GM19455 (cell line): ENCODE results near the gene CSHL1.
"Not testable (repeated sequence)": the region's sequence is repeated elsewhere in the genome, so short reads cannot be mapped to it uniquely, and the experiment has no call there.

ENCODE experiments used
- ATAC-seq: cut with Tn5 transposase; IDR thresholded peaks from one replicate; pipeline ENCODE4 v1.9.1; 2021; ENCODE audit not compliant: unreplicated experiment

CSHL1 gene

DNA sequence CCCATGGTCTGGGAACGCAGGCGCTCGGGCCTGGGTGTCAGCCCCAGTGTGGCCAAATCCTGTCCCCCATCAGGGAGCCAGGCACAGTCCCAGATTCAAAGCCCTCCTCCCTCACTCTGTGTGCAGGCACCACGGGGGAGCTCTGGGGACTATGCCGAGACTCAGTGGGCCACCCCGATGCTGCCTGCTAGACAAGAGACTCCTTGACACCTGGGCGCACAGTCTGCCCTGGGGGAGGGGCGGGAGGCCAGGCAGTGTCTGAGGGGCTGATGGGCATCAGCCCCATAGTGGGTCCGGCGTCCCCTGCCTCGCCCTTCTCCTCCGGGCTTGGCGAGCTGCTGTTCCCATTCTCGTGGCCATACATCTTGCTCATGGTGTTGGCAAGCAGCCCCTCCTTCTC is 29.5 kb upstream of the CSHL1 start:
- no peak for ATAC-seq

DNA sequence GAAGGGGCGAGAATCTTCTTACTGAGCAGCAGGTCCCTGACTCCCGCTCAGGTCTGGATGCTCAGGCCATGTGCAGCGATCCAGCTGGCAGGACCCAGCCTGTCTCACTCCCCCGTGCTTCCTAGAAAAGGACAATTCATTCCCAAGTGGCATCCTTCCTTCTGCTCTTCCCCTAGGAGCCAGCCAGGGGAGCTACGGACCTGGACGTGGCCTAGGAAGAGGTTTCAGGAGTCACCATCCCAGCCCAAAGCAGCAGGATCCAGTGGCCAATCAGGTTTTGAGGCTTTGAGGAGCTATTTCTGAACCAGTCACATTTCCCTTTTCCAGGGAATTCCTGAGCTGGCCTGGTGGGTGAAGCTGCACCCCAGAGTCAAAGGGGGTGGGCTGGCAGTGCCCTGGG is 28.8 kb upstream of the CSHL1 start:
- no peak for ATAC-seq

DNA sequence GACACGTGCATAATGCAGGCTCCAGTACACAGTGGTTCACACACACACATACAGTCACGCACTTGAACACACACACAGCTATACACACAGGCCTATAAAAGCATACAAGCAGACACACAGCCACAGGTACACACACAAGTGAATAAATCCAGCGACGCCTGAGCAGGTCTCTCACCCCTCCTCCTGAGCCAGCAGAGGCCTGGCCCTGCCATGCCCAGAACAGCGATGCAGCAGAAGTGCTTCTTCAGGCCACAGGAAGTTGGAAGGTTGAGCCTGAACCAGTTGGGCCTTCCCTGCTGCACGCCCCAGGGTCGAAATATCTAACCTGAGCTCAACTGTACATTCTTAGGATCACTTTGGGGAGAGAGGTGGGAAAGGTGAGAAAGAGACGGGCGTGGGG is 28.3 kb upstream of the CSHL1 start:
- no peak for ATAC-seq

DNA sequence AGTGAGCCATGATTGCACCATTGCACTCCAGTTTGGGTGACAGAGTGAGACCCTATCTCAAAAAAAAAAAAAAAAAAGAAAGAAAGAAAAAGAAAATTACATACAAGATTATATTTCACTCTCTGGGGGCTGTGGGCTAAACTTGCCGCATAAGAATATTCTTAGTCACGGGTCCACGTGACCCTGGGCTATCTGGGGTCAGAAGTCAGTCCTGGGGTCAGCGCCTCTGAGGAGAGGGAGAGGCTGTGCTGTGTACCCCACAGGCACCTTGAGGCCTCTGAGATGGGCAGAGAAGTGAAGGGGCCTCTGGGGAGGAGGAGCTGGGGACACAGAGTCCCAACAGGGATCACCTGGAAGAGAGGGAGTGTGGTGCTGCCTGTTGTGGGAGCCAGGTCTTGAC is 26.9 kb upstream of the CSHL1 start:
- no peak for ATAC-seq

DNA sequence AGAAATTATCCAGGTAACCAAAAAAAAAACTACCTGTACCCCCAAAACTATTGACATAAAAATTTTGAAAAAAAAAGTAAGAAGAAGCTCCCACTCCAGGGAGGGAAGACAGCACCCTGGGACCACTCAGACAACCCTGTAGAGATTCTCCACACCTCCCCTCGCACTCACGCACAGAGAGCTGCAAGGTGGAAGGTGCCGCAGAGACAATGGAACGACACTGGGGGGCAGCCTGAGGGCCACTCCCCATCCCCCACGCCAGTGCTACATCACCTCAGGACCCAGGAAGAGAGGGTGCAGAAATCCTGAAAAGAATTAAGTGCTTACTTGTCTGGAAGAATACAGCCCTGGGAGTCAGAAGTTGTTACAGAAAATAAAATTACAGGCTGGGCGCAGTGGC is 26.3 kb upstream of the CSHL1 start:
- no peak for ATAC-seq

DNA sequence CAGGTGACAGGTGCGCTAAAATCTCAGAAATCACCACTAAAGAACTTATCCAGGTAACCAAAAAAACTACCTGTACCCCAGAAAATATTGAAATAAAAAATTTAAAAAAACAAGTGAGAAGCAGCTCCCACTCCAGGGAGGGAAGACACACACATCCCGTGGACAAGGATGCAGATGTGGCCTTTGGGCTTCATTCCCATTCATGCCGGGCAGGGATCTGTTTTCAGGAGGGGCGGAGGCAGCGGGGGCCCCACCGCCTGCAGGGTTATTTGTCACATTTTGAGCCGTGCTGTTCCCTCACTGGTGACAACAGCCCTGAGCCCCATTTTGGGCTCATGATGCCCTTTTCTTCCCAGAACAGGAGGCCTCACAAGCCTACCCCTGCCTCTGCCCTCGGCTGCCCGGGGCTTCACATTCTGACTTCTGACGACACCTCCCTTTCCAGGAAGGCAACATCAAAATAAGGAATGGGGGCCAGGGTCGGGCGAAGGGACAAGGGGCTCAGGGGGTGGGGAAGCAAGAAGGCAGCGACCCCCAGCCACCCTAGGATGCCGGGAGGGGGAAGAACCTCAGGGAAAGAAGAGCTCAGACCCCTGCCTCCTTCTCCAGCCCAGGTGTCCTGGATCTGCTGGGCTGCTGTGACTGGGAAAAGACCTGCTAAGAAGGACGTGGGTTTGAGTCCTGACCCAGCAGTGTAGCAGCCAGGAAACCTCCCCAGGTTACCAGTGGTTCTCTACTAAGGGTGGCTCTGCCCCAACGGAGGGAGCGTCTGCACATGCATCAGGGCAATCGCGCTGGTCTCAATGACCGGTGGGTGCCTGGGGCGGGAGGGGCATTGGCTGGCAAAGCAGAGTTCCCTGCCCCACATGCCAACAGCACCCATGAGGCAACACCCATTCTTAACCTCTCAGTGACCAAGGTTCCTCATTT is 23.4 kb upstream of the CSHL1 start:
- ATAC-seq, result no peak

DNA sequence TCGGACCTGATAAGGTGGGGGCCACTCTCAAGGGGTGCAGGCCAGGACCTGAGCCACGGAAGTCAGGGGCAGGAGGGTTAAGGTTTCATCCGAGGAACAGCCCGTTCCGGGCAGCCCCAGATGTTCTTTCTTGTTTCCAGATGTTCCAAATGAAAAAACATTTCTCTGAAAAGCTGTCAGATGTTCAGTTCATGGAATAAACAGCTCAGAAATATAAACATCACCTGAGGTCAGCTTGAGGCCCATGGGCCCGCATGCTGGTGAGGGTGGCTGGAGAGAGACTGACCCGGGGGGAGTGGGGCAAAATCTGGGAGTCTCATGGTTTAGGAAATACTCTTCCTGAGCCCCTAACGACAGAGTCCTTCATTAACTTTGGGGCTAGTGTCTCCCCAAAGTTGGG is 22.5 kb upstream of the CSHL1 start:
- no peak for ATAC-seq

DNA sequence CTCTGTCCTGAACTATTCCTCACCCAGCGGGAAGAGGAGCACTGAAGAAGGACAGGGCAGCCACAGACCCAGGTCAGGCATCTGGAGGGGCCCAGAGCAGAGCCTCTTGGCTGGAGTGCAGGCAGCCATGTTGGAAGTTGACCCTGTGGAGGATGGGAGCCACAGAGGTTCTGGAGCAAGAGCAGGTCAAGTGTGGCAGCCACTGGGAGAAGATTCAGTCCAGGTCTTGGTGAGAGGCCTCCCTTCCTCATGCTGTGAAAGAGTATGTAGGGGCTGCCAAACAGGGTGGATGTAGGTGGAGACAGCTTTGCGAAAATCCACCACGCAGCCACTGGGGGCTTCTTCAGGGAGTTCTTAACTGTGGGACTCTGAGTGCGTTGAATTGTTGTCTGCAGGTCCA is 21.7 kb upstream of the CSHL1 start:
- no peak for ATAC-seq

DNA sequence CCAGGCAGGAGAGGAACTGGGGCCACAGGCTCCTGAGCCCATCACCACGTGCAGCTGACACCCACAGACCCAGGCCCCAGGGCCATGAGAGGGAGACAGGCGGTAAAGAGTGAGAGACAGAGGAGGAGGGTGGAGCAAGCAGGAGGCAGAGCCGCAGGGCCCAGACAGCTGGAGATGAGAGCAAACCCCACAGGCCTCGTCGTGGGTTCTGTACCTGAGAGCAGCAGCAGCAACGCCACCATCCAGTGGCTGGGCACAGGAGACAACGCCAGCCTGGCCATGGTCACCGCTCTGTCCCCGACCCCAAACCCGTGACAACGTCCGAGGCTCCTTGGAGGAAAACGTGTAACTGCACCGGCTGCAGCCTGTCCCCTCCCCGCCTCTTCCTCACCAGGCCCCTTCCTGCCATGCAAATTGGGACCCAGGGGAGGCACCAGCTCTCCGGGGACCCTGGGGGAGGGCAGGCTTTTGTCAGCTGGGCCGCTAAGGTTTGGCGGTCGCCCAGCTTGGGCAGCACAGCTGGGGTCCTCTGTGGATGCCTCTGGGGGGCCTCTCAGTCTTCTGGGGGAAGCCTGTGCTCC is 21.0 kb upstream of the CSHL1 start, which contains the start of gene CD79B:
TSS of gene CD79B (minus strand) at position 351 of the 581 bp plus-strand sequence. CDS start at position 281, 70 bp downstream.
- ATAC-seq, result peak; percentile 85

DNA sequence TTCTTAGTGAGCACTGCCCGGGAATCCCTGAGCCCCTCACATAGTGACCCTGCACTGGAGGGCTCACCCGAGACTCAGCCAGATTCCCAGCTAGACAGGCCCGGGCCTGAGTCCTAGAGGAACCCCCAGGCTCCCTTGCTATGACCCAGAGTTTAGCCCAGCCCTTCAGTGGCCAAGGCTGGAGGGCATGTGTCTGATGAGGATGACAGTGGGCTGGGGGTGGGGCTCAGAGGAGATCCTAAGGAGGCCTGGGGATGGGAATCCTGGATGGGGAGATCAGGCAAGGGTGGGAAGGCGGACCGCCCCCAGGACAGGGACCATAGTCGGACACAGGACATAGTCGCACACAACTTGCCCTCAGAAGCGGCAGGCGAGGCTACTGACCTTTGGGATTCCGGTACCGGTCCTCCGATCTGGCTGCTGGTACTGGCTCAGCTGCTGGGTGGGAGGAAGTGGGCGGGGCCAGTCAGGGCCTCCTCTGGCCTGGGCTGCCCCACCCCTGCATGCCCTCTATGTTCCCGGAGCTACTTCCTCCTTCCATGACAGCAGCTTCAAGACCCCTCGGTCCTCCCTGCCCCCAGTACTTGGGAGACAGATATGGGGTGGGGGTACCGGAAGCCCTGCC is 20.0 kb upstream of the CSHL1 start:
- ATAC-seq, result peak; percentile 43

DNA sequence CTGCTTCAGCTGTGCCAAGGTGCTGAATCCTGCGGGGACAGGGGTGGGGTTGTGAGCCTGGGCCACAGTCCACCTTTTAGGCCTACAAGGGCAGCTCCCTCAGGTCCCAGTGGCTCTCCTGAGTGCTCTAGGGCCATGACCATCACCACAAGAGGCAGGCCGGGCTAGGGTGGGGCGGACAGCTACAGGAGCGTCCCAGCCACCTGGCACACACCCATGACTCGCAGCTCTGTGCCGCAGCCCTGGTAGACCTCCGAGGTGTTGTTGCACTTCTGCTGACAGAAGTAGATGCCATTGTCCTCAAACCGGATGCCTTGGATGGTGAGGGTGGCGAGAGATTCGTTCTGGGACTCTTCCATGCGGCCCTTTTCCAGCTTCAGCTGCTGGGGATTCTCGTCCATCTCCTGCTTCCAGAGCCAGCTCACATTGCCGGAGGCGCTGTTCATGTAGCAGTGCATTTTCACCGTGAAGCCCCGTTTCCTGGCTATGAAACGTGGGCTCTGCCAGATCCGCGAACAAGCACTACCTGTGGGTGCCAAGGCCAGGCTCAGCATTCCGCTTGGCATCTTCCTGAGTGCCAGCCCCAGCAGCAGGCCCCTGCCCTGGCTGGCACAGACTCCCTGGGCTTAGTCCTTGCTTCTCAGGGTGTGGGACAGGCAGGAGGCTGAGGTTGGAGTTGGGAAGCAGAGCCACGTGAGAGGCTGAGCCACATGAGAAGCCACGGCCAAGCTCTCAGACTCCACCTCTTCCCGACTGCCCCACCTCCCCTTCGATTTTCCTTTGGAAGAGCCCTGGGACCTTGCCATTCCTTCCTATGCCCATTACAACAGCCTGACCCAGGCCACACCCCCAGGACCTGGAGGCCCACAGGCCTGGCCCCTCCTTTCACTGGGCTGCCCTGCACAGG is 19.1 kb upstream of the CSHL1 start:
- ATAC-seq, result no peak

DNA sequence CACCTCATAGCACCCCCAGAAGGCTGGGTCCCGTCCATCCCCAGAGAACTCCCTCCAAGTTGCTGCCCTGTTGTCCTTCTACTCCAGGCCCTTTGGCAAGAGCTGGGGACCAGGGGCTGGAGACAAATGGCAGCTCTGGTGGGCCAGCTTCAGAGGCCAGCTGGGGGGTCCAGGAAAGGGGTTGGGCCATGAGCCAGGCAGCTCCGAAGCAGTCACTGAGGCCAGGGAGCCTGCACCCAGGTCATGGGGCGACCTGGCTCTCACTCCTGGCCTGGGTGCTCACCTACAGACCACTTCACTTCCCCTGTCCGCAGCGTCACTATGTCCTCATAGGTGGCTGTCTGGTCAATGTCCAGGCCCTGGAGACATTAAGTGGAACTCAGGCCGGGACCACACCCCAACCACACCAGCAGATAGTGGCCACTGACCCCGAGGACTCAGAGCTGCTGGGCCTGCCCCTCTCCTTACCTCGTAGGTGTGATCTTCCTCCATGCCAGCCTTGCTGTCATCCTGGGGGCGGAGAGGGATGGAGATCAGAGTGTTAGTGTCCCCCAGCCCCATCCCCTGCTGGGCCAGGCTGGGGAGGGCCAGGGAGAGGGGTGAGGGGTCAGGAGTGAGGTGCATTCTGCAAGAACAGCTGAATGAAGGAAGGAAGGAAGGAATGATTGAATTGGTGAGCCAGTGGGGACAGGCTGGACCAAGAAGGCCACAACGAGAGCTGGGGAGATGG is 18.1 kb upstream of the CSHL1 start:
- no peak for ATAC-seq

DNA sequence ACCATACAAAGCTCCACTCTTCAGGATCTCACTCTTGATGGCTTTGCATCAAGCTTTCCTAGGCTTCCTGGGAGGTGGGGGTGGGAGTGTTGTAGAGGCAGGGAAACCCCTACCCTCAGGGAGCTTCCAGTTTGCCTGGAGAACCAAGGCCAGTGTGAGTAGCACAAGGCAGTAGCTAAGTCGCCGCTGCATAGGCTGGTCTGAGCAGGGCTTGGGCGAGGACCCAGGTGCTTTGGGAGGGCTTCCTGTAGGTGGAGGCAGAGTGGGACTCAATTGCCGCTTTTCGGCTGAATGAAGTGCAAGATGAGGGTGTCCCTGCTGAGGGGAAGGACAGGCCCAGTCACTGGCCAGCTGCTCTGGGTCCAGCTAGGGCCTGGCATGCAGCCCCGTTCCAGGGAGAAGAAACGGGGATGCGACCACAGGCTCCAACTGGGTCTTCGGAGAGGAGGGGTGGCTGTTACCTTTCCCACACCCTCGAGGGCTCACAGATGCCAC is 17.2 kb upstream of the CSHL1 start:
- ATAC-seq, result no peak

DNA sequence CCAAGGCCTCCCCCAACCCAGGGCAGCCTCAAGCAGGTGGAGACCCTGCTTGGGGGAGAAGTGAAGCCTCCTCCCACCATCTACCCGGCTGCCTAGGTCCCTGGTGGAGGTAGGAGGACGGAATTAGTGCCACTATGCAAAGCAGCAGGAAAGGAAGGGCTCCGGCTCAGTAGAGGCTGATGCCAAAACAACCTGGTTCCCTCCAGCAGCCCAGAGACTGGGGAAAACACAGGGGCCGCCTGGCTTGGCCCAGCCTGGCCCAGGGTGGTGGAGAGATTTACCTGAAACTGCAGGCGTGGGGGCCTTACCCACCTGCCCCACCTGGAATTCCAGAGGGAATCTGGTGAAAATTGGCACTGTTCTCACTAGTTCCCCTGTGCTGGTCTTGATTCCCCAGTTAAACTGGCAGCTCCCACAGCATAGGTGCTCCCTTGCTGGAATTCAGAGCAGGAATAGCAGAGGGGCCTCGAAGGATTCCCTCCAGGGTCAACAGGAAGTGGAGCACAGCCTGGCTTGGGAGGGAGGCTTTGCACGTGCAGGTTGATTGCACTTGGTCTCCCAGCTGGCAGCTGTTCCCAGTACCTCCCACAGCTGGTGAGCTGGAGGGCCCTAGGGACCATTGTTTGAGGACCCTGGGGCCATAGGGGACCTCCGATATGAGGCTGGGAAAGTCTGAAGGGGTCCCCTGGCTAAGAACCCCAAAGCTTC is 16.6 kb upstream of the CSHL1 start:
- no peak for ATAC-seq

DNA sequence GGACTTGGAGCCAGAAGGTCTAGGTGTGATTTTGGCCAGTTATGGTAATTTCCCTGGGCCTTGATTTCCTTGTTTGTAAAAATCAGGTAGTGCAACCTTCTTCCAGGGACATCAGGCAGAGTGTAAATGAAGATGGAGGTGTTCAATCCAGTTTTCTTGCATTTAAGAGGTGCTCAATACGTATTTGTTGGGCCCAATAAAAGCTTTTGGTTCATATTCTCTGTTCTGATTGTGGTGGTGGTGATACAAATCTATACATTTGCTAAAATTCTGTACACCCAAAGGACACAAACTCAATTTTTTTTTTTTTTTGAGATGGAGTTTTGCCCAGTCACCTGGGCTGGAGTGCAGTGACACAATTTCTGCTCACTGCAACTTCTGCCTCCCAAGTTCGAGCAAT is 15.1 kb upstream of the CSHL1 start:
- no peak for ATAC-seq

DNA sequence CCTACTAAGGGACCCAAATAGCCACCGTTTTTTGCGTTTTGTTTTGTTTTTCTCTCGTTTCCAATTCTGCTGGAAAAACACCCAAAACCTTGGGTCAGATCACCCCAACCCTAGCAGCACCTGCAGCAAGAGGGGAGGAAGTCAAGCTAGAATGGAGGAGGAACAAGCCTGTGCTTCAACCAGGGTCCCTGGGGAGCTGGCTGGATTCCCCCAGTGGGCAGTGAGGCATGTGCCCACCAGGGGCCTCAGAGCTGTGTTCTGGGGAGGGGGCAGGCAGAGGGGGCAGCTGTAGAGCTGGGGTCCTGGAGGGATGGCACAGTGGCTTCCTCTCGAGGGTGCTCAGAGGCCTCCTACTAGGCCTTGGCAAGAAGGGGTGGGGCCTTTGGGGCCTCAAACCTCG is 14.6 kb upstream of the CSHL1 start:
- ATAC-seq, result no peak

DNA sequence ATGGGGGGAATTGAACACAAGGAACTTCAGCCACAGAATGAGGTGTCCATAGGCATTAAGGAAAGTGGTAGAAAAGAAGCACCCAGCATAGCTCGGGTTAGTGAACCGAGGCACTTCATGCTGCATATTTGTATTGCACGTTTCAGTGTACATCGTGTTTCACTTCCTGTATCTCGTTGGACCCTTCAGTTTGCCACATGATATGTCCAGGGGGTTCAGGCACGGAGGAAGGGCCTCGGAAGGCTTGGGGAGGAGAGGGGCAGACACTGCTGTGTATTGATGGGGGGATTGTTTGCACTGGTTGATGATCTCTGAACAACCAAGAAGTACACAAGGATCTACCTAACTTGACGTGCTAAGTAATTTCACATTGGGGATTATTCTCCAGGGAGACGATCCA is 11.3 kb upstream of the CSHL1 start:
- not testable (repeated sequence) for ATAC-seq

DNA sequence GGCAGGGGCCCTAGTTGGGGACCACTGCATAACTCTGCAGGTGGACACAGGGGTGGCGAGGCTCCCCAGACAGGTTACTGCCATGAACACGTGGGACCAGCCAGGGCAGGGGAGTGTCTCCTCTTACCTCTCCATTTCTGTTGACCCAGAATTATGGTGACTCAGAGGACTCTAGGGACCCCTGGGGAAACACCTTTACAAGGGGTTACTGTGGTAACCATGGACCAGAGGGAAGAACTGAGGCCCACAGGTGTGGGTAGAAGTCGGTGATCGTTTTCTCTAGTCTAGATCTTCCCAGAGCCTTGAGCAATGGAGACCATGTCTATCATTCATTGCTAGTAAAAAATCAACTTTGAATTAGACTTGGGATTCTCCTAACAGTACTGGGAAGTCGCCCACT is 9.7 kb upstream of the CSHL1 start:
- not testable (repeated sequence) for ATAC-seq

DNA sequence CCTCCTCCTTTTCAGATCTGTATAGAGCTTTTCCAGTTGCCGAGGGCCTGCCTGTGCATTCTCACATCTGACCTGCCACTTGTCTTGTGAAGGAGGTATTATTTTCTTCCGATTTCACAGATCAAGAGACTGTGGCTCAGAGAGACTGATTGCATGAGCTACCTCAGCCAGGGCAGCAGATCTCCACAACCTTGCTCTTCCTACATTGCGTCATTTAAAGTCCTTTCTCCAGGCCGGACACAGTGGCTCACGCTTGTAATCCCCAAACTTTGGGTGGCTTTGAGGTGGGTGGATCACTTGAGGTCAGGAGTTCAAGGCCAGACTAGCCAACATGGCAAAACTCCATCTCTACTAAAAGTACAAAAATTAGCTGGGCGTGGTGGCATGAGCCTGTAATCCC is 9.0 kb upstream of the CSHL1 start:
- not testable (repeated sequence) for ATAC-seq
